Fibroblast of lung (primary cell): ENCODE measurements around the gene ASTN2.

Experiments
- CTCF ChIP-seq, 2 donors: IDR thresholded peaks in 1 of 2; conservative IDR thresholded peaks in 1 of 2; 1 replicate in 1 of 2; 2 replicates in 1 of 2; pipeline ENCODE4 v1.5.1; 2011 to 2012; ENCODE audit warnings: low read length in 2 of 2, control low read depth in 1 of 2, inconsistent platforms in 1 of 2, low read depth in 1 of 2, mild to moderate bottlenecking in 1 of 2
- EZH2 ChIP-seq: IDR thresholded peaks from 2 replicates; pipeline ENCODE4 v1.5.1; 2012; ENCODE audit warnings: low read length, control low read depth, mild to moderate bottlenecking; ENCODE audit errors: missing control alignments

DNA sequence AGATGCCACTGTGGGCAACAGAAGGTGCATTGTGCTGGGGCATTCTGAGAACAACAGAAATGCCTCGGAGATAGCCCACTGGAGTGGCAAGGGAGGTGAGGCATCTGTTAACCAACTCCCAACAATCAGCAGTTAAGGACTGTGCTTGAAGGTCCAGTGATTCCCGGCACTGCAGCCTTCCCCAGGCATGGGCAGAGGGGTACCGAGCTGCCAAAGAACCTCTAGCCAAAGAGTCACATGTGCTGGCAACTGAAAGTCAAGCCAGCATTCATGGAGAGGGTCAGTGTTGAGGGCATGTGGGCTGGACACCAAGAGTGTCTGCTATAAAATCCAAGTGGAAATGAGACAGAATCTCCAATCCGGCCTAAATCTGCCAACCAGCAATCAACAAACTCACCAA lies 149.6 kb downstream of the ASTN2 start:
- no peak for TF ChIP-seq CTCF (conservative IDR thresholded peaks at IDR 0.05 in 1 of 2, IDR thresholded peaks at IDR 0.05 in 1 of 2; ENCODE audit: low read depth in 1 of 2, low read length in 2 of 2)
- no peak for TF ChIP-seq EZH2
